ENCODE data around the gene SCO2.

SCO2 gene

GRCh38 chr22:50502628-50503474, 22.5 kb downstream of the SCO2 start:
- no peak for DNase-seq (ENCODE audit: low spot score)

GRCh38 chr22:50502096-50502495, 23.3 kb downstream of the SCO2 start:
- DNase-seq (ENCODE audit: low spot score), result no peak

- DNase-seq (ENCODE audit: low spot score), result no peak
These were observed 24.9 kb downstream of the SCO2 start for GRCh38 chr22:50500452-50500851.

- DNase-seq (ENCODE audit: low spot score), result peak; percentile 81
These were observed 27.0 kb downstream of the SCO2 start for GRCh38 chr22:50498322-50498890.

- DNase-seq (ENCODE audit: low spot score), result no peak
These were observed 28.3 kb downstream of the SCO2 start for GRCh38 chr22:50497093-50497492.

- no peak for DNase-seq (ENCODE audit: low spot score)
These were observed 34.7 kb downstream of the SCO2 start for GRCh38 chr22:50490531-50491308.

GRCh38 chr22:50489363-50490243, 35.8 kb downstream of the SCO2 start:
- no peak for DNase-seq (ENCODE audit: low spot score)

GRCh38 chr22:50488886-50489285, 36.5 kb downstream of the SCO2 start:
- no peak for DNase-seq (ENCODE audit: low spot score)

GRCh38 chr22:50488006-50488677, 37.3 kb downstream of the SCO2 start:
- no peak for DNase-seq (ENCODE audit: low spot score)

- no peak for DNase-seq (ENCODE audit: low spot score)
These were observed 38.0 kb downstream of the SCO2 start for GRCh38 chr22:50487290-50488005.

- DNase-seq (ENCODE audit: low spot score), result no peak
These were observed 38.7 kb downstream of the SCO2 start, which contains the start of gene MIOX for GRCh38 chr22:50486561-50487289. Gene MIOX (plus strand): TSS chr22:50486859. CDS start chr22:50486898, 39 bp downstream.

GRCh38 chr22:50485221-50486131, 39.9 kb downstream of the SCO2 start:
- DNase-seq (ENCODE audit: low spot score), result no peak

- no peak for DNase-seq (ENCODE audit: low spot score)
These were observed 41.2 kb downstream of the SCO2 start for GRCh38 chr22:50483977-50484853.

- DNase-seq (ENCODE audit: low spot score), result no peak
These were observed 41.8 kb downstream of the SCO2 start for GRCh38 chr22:50483556-50483955.

- no peak for DNase-seq (ENCODE audit: low spot score)
These were observed 42.3 kb downstream of the SCO2 start for GRCh38 chr22:50483106-50483505.

GRCh38 chr22:50482107-50483074, 43.0 kb downstream of the SCO2 start:
- DNase-seq (ENCODE audit: low spot score), result no peak
